Stomach (tissue), 4 donors: ENCODE measurements around the gene SNX20.

Source experiments
- CTCF ChIP-seq, 7 experiments: fragments of 450-650 bp in 4 of 7; fragments of 200-600 bp in 3 of 7; sonication (generic) in 3 of 7; IDR thresholded peaks; one replicate each; pipeline ENCODE4 v1.5.1; 2016 to 2019; ENCODE audit warnings: antibody characterized with exemption in 7 of 7, control low read depth in 2 of 7, mild to moderate bottlenecking in 1 of 7
- EP300 ChIP-seq: sonication (generic); formaldehyde crosslinking; IDR thresholded peaks from one replicate; pipeline ENCODE4 v1.6.1; 2017; ENCODE audit warnings: antibody characterized with exemption

GRCh38 chr16:50718761-50719400 lies 37.8 kb upstream of the SNX20 start:
- no peak for TF ChIP-seq EP300
- TF ChIP-seq CTCF (IDR thresholded peaks at IDR 0.05), result no peak
